ENCODE results near the gene C5orf52.
"Not testable (repeated sequence)": the region's sequence is repeated elsewhere in the genome, so short reads cannot be mapped to it uniquely, and the experiment has no call there.

C5orf52 gene

DNA sequence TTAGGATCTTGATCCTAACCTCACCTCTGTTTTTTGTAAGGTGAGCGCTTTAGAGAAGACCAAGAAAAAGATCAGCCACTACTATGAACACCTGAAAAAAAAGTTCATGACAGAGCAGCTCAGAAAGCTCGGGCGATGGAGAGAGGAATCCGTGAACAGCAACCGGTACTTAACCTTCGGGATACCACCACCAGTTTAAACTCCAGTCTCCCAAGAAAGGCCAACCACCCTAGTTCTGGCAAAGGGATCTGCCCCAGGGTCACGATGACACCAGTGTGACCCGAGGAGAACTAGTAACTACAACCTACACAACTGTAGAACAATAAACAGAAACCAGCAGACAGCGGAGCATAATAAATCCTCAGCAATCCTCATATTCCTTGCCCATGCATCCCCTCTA lies 8.5 kb downstream of the C5orf52 start:
- no peak for DNase-seq

- DNase-seq: no peak
These were observed 8.9 kb downstream of the C5orf52 start for GRCh38 chr5:157680239-157680638.

GRCh38 chr5:157681048-157681447 lies 9.7 kb downstream of the C5orf52 start:
- DNase-seq: no peak

- DNase-seq: no peak
These were observed 10.9 kb downstream of the C5orf52 start for GRCh38 chr5:157682257-157682656.

- DNase-seq: not testable (repeated sequence)
These were observed 15.2 kb downstream of the C5orf52 start for GRCh38 chr5:157686276-157687197.

DNA sequence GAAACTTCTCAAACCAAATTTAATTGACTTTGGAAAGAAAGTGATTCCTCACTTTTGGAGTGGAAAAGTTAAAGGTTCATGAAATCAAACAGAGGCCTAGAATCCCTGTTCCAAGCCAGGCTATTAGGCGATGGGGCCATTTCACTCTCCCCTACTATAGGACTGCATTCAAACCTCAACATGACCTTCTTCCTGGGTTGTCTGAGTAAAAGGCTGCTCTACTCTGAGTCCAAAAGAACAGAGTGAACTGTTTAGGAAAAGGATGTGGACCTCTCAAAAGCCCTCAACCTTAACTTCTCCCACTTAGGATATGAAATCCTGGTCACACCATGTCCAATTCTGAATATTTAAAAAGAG lies 15.8 kb downstream of the C5orf52 start:
- DNase-seq: no peak

DNA sequence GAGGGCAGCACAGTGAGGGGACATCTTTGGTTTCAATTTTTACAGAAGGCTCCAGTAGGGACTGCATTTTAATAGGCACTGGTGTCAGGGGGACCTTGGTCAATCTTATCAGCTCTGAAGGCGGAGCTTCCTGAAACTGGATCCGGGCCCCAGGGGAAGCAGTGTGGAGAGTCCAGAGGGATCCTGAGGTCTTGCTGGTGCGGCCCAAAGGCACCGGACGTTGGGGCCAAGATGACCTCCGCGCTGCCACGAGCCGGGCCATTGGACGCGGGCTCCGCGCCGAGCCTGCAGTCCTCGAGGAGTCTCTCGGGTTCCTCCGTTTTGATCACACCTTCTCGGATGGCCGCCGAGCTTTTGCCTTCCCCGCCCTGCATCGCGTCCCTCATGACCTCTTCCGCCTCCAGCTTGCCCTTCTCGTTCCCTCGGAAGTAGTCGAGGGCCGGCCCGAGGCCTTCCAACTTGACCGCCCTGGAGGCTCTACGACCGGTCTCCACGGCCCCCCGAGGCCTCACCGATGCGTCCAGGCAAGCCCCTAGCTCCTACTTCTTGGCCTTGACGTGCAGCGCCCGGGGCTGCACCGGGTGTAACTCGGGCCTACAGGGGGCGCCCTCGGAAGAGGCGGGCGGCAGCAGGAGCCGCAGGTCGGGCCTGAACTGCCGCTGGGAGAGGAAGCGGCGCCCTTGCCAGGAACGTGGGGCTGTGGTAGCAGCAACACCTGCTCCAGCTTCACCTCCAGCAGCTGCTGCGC lies 18.8 kb downstream of the C5orf52 start:
- DNase-seq: no peak

- DNase-seq: no peak
These were observed 19.5 kb downstream of the C5orf52 start for GRCh38 chr5:157690690-157691433.

DNA sequence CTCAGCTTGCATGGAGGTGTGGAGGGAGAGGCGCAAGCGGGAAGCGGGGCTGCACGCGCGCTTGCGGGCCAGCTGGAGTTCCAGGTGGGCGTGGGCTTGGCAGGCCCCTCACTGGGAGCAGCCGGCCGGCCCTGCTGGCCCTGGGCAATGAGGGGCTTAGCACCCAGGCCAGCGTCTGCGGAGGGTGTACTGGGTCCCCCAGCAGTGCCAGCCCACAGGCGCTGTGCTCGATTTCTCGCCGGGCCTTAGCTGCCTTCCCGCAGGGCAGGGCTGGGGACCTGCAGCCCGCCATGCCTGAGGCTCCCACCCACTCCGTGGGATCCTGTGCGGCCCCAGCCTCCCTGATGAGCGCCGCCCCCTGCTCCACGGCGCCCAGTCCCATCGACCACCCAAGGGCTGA lies 22.5 kb downstream of the C5orf52 start:
- DNase-seq: not testable (repeated sequence)

DNA sequence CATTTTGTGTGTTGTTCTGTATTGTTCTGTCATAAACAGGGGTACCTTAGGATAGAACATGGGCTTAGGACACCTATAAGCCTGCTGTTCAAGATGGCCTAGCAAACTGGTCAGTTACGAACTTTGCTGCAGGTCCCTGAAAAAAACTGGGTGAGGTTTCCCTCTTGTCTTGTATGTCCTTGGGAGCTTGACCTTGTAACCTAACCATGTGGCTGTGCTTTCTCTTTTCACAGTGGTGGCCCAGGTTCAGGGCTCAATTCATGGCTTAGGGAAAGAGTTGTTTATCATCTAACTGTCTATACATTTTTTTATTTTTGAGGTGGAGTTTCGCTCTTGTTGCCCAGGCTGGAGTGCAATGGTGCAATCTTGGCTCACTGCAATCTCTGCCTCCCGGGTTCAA lies 24.8 kb downstream of the C5orf52 start:
- not testable (repeated sequence) for DNase-seq

DNA sequence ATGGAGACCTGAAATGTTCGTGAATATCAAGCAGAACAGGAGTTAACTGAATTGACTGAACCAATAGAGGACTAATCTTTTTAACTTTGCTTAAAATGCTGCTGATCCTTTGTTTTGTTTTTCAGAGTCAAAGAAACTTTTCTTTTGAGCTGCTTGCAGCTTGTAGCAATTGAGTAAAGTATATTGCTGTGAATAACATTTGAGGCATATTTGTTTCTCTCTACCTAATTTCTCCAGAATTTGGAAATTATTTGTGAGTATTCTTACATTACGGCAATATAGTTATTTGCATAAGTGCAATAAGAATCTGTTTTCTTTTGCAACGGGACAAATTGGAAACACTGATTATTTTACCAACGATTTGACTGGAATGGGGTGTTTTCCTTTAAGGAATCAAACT lies 27.3 kb downstream of the C5orf52 start:
- DNase-seq: not testable (repeated sequence)

DNA sequence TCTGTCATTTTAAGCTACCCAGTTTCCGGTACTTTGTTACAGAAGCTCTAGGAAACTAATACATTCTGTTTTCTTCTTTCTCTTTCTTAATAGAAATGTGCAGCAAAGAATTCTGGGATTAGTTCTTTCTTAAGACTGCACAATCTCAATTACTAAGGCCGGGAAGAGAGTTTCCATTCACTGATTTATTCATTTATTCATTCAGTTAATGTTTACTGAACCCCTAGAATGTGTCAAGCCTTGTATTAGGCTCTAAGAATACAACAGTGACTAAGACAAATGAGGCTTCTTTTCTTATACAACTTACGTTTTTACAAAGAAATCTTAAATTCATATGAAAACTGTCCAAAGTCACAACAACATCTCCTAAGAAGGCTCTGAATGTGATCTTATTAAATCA lies 32.4 kb downstream of the C5orf52 start:
- DNase-seq: no peak

DNA sequence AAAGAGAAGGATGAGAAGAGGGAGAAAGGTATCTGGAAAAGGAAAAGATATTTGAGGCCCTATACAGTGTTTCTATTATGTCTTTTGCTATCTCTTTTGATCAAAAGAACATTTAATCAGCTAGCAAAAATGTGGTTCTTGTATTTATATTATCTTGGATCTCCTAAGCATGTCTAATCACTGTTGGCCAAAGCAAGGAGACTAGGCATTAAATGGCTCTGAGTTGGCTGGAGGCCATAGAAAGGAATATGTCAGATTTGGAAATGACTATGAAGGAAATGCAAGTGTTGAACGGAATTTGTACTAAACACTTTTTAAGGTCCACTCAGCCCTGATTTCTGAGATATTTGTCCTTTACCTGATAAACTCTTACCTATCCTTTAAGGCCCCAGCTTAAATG lies 37.5 kb downstream of the C5orf52 start:
- DNase-seq: no peak

- no peak for DNase-seq
These were observed 38.0 kb downstream of the C5orf52 start for GRCh38 chr5:157709346-157709745.

DNA sequence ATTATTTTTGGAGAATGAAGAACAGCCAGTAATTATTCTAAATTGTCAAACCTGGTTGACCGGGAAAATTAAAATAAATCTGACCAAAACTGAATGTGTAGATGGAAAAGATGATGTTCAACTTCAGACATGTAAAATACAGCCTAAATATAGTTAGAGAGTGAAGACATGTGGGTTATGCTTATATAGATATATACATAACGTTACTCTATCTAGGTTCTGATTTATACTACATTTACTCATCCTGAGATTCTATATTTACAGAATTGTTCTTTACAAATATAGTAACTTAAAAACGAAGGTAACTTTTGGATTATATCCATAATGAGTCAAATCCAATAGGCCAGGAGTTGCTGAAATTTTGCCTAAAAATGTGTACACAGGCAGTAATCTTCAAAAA lies 39.1 kb downstream of the C5orf52 start:
- no peak for DNase-seq

- DNase-seq: no peak
These were observed 39.5 kb downstream of the C5orf52 start for GRCh38 chr5:157710882-157711281.

- no peak for DNase-seq
These were observed 42.7 kb downstream of the C5orf52 start for GRCh38 chr5:157713830-157714595.

DNA sequence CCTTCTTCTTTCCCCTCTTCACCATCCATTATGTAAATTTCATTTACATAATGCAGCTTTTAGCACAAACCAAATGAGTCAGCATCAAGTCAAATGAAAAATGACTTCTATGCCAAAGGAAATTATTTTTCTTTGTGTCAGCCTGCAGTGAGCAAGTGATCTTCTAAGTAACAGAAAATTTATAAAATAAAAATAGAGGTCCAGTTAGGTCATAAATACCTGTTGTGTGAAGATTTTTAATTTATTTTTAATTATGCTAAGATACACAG lies 43.2 kb downstream of the C5orf52 start:
- no peak for DNase-seq

- DNase-seq: peak; percentile 41
These were observed 47.2 kb downstream of the C5orf52 start for GRCh38 chr5:157718519-157718918.

DNA sequence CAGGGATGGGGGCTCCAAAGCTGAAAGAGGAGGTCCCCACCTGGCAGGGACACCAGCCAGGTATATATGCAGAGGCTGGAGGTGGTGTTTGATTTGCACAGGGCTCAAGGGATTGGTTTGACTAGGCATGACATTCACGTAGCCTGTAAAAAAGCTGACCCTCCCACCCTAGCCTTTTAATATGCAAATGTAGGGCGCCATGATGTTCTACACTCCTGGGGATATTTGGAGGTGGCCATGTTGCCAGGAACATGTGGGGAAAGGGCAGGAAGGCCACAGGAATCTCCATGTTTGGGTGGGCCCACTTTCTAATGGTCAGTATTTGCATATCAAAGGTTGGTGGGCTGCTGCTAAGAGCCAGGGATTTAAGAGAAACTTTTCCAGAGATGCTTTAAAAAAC lies 47.9 kb downstream of the C5orf52 start:
- DNase-seq: no peak

DNA sequence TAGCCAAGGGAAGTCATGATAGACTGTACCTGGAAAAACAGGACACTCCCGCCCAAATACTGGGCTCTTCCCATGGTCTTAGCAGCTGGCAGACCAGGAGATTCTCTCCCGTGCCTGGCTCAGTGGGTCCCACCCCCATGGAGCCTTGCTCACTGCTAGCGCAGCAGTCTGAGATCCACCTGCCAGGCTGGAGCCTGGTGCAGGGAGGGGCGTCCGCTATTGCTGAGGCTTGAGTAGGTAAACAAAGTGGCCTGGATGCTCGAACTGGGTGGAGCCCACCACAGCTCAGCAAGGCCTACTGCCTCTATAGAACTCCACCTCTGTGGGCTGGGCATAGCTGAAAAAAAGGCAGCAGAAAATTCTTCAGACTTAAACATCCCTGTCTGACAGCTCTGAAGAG lies 49.8 kb downstream of the C5orf52 start:
- no peak for DNase-seq

DNA sequence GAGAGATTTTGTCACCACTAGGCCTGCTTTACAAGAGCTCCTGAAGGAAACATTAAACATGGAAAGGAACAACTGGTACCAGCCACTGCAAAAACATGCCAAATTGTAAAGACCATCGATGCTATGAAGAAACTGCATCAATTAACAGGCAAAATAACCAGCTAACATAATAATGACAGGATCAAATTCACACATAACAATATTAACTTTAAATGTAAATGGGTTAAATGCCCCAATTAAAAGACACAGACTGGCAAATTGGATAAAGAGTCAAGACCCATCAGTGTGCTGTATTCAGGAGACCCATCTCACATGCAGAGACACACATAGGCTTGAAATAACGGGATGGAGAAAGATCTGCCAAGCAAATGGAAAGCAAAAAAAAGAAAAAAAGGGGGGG lies 51.6 kb downstream of the C5orf52 start:
- not testable (repeated sequence) for DNase-seq

DNA sequence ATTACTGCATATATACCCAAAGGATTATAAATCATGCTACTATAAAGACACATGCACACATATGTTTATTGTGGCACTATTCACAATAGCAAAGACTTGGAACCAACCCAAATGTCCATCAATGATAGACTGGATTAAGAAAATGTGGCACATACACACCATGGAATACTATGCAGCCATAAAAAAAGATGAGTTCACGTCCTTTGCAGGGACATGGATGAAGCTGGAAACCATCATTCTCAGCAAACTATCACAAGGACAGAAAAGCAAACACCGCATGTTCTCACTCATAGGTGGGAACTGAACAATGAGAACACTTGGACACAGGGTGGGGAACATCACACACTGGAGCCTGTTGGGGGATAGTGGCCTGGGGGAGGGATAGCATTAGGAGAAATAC lies 55.3 kb downstream of the C5orf52 start:
- DNase-seq: not testable (repeated sequence)
